Chondrocyte (in vitro differentiated cells): Measurements from ENCODE around the gene ZNF333. TPM values are rescaled to one million over a fixed set of nuclear protein-coding genes. Genes with fewer than 3 reads are reported as not detected.

Source experiments
- DNase-seq: peaks from one replicate; pipeline ENCODE4 v3.0.0; 2021; ENCODE audit warnings: mixed read lengths, low spot score
- H3K27ac Mint-ChIP-seq: one replicate; pipeline ENCODE4 v1.8.0; 2021; ENCODE audit warnings: mild to moderate bottlenecking, moderate library complexity, mixed read lengths; ENCODE audit not compliant: unreplicated experiment
- H3K27me3 Mint-ChIP-seq: 2 replicates; pipeline ENCODE4 v1.8.0; 2021; ENCODE audit warnings: low read depth, mixed read lengths
- H3K36me3 Mint-ChIP-seq: 2 replicates; pipeline ENCODE4 v1.8.0; 2021; ENCODE audit warnings: low read depth, mixed read lengths
- H3K4me1 Mint-ChIP-seq: 2 replicates; pipeline ENCODE4 v1.8.0; 2021; ENCODE audit warnings: low read depth, mild to moderate bottlenecking, mixed read lengths
- H3K4me3 Mint-ChIP-seq: one replicate; pipeline ENCODE4 v1.8.0; 2021; ENCODE audit warnings: mild to moderate bottlenecking, moderate library complexity, mixed read lengths; ENCODE audit not compliant: unreplicated experiment
- H3K9me3 Mint-ChIP-seq: 2 replicates; pipeline ENCODE4 v1.8.0; 2021; ENCODE audit warnings: low read depth, mixed read lengths
- total RNA-seq: library from RNA; stranded (reverse); gene quantifications from 3 replicates; pipeline ENCODE4 v1.2.1, GENCODE V29; 2021
- TF ChIP-seq, protein P1 (sequence below): fragments of 200-600 bp; sonication (generic); IDR thresholded peaks from 2 replicates; pipeline ENCODE4 v1.5.0; 2021; ENCODE audit warnings: antibody characterized with exemption, mild to moderate bottlenecking, moderate library complexity

The ZNF333 gene
- total RNA-seq, 1 donor from 2014 or later: 13.0 TPM

DNA sequence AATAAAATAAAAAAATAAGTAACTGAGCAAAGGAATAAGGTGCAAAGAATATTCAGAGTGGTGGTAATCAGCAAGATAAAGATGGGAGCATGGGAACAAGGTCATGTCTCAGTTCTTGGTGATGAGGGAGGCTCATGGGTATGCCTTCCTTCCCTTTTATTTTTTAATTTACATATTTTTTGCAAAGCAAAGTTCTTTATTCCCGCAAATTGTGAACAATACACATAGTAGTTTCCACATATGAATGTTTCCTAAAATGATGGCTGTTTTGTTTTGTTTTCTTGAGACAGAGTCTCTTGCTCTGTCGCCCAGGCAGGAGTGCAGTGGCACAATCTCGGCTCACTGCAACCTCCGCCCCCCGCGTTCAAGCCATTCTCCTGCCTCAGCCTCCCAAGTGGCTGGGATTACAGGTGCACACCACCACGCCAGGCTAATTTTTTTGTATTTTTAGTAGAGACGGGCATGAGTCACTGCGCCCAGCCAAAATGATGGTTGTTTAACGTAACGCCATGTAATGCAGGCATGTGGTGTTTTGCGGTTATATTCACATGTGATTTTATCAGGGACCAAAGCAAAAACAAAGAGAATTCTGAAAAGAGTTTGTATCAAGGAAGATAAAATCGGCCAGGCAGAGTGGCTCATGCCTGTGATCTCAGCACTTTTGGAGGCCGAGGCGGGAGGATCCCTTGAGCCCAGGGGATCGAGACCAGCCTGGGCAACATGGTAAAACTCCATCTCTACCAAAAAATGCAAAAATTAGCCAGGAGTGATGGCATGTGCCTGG lies 93.0 kb downstream of the ZNF333 start:
- Mint-ChIP-seq H3K27ac (no peak overlapping the region), H3K4me3 (no peak overlapping the region)
- no peak for DNase-seq

More for the DNA sequence above, 93.0 kb downstream of the ZNF333 start:
- TF ChIP-seq, protein P1, sequence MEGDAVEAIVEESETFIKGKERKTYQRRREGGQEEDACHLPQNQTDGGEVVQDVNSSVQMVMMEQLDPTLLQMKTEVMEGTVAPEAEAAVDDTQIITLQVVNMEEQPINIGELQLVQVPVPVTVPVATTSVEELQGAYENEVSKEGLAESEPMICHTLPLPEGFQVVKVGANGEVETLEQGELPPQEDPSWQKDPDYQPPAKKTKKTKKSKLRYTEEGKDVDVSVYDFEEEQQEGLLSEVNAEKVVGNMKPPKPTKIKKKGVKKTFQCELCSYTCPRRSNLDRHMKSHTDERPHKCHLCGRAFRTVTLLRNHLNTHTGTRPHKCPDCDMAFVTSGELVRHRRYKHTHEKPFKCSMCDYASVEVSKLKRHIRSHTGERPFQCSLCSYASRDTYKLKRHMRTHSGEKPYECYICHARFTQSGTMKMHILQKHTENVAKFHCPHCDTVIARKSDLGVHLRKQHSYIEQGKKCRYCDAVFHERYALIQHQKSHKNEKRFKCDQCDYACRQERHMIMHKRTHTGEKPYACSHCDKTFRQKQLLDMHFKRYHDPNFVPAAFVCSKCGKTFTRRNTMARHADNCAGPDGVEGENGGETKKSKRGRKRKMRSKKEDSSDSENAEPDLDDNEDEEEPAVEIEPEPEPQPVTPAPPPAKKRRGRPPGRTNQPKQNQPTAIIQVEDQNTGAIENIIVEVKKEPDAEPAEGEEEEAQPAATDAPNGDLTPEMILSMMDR: no peak
- H3K9me3 Mint-ChIP-seq: no peaks in the 10 kb centered on the region
- H3K27me3 Mint-ChIP-seq: peaks cover 2% of the 10 kb centered on the region
- peaks cover 3% of the 10 kb centered on the region for H3K4me1 Mint-ChIP-seq
- no peaks in the 10 kb centered on the region for H3K36me3 Mint-ChIP-seq

Other genes starting within 250 kb of the ZNF333 start
- gene PTGER1, start 214.7 kb upstream of the ZNF333 start, total RNA-seq: 0.29 to 1.6 TPM (median 1.4 TPM) in 3 replicates
- 83.7 to 107 TPM (median 99.6 TPM) in 3 replicates for gene GIPC1, start 193.9 kb upstream of the ZNF333 start, total RNA-seq
- gene DNAJB1, start 171.7 kb upstream of the ZNF333 start, total RNA-seq: 63.1 to 85.1 TPM (median 77.2 TPM) in 3 replicates
- 69.4 to 98.0 TPM (median 70.7 TPM) in 3 replicates for gene TECR, start 160.5 kb upstream of the ZNF333 start, total RNA-seq
- 126 to 154 TPM (median 128 TPM) in 3 replicates for gene NDUFB7, start 118.0 kb upstream of the ZNF333 start, total RNA-seq
- not detected in 3 replicates for gene CLEC17A, start 107.0 kb upstream of the ZNF333 start, total RNA-seq
- not detected in 3 replicates for gene ADGRE3, start 15.2 kb upstream of the ZNF333 start, total RNA-seq
- 0.87 to 1.6 TPM in 2 of 3 replicates, not detected in the other for gene ADGRE2, start 88.5 kb downstream of the ZNF333 start, total RNA-seq
- gene OR7A5, start 145.1 kb downstream of the ZNF333 start, total RNA-seq: not detected in 3 replicates
- not detected in 3 replicates for gene OR7C1, start 145.1 kb downstream of the ZNF333 start, total RNA-seq
- not detected in 3 replicates for gene OR7A10, start 158.9 kb downstream of the ZNF333 start, total RNA-seq
- gene OR7A17, start 196.1 kb downstream of the ZNF333 start, total RNA-seq: not detected in 3 replicates